ENCODE results near the gene FLYWCH2. TPM values are rescaled to one million over a fixed set of nuclear protein-coding genes. Genes with fewer than 3 reads are reported as not detected.

Gene FLYWCH2, protein sequence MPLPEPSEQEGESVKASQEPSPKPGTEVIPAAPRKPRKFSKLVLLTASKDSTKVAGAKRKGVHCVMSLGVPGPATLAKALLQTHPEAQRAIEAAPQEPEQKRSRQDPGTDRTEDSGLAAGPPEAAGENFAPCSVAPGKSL
- total RNA-seq: 26.3 and 26.9 TPM in 2 replicates
- long read RNA-seq, partial matches to known transcripts: 0 of 5 reads
- long read RNA-seq, other reads (novel, unspliced or antisense): 2 of 5 reads

- Mint-ChIP-seq H3K27me3 (peaks cover 8% of the 10 kb centered on the region), H3K4me3 (ENCODE audit: low read depth) (peak within 1 kb of the TSS; percentile 89), H3K36me3 (ENCODE audit: insufficient read depth) (no peaks in the 10 kb centered on the region), H3K27ac (peak within 1 kb of the TSS; percentile 98), H3K4me1 (ENCODE audit: low read depth) (peaks cover 7% of the 10 kb centered on the region), H3K9me3 (ENCODE audit: low read depth) (no peaks in the 10 kb centered on the region)
- DNase-seq (ENCODE audit: low spot score, unreplicated experiment): peak; percentile 100
- peak; percentile 31 for TF ChIP-seq CTCF (IDR thresholded peaks at IDR 0.05; ENCODE audit: unreplicated experiment)
Observed at GRCh38 chr16:2882650-2883457, at the start of gene FLYWCH2. TSS of gene FLYWCH2 (plus strand) at chr16:2883215. CDS start at chr16:2896450, 13,235 bp downstream.

GRCh38 chr16:2833776-2834175 lies 49.2 kb upstream of the FLYWCH2 start:
- Mint-ChIP-seq H3K4me3 (ENCODE audit: low read depth) (no peak overlapping the region), H3K4me1 (ENCODE audit: low read depth) (peaks cover 3% of the 10 kb centered on the region), H3K36me3 (ENCODE audit: insufficient read depth) (no peaks in the 10 kb centered on the region), H3K27ac (no peak overlapping the region), H3K9me3 (ENCODE audit: low read depth) (no peaks in the 10 kb centered on the region), H3K27me3 (peaks cover 12% of the 10 kb centered on the region)
- no peak for TF ChIP-seq CTCF (IDR thresholded peaks at IDR 0.05; ENCODE audit: unreplicated experiment)
- DNase-seq (ENCODE audit: low spot score, unreplicated experiment): no peak

DNA sequence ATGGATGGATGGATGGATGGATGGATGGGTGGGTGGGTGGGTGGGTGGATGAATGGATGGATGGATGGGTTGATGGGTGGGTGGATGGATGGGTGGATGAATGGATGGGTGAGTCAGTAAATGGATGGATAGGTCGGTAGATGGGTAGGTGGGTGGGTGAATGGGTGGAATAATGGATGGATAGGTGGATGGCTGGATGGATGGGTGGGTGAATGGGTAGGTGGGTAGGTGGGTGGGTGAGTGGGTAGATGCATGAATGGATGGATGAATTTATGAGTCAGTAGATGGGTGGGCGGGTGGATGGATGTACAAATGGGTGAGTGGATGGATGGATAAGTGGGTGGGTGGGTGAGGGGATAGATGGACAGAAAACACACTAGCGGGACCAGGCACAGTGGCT lies 48.0 kb upstream of the FLYWCH2 start:
- Mint-ChIP-seq H3K9me3 (ENCODE audit: low read depth) (no peaks in the 10 kb centered on the region), H3K27me3 (peaks cover 12% of the 10 kb centered on the region), H3K4me3 (ENCODE audit: low read depth) (no peak overlapping the region), H3K4me1 (ENCODE audit: low read depth) (peaks cover 3% of the 10 kb centered on the region), H3K27ac (no peak overlapping the region), H3K36me3 (ENCODE audit: insufficient read depth) (no peaks in the 10 kb centered on the region)
- no peak for TF ChIP-seq CTCF (IDR thresholded peaks at IDR 0.05; ENCODE audit: unreplicated experiment)
- no peak for DNase-seq (ENCODE audit: low spot score, unreplicated experiment)

GRCh38 chr16:2835638-2836493 lies 47.1 kb upstream of the FLYWCH2 start:
- Mint-ChIP-seq H3K4me3 (ENCODE audit: low read depth) (no peak overlapping the region), H3K27ac (peak overlapping the region; percentile 87), H3K4me1 (ENCODE audit: low read depth) (peaks cover 3% of the 10 kb centered on the region), H3K27me3 (peaks cover 12% of the 10 kb centered on the region), H3K9me3 (ENCODE audit: low read depth) (no peaks in the 10 kb centered on the region), H3K36me3 (ENCODE audit: insufficient read depth) (no peaks in the 10 kb centered on the region)
- no peak for DNase-seq (ENCODE audit: low spot score, unreplicated experiment)
- TF ChIP-seq CTCF (IDR thresholded peaks at IDR 0.05; ENCODE audit: unreplicated experiment): no peak
